Retinal pigment epithelial cell (primary cell): ENCODE measurements around the gene PGAP6.
A peak's percentile ranks its signal among the peaks of the same experiment; 100 is the strongest.

Experiments used
- DNase-seq: peaks from one replicate; pipeline ENCODE4 v3.0.0-alpha.2; 2010; ENCODE audit warnings: low read depth
- H3K4me3 ChIP-seq: 2 replicates; pipeline ENCODE4 v1.5.1; 2011; ENCODE audit warnings: mild to moderate bottlenecking, low read length, control low read depth, moderate library complexity
- TF ChIP-seq, protein P1 (sequence below): conservative IDR thresholded peaks from 2 replicates; pipeline ENCODE4 v1.5.1; 2011; ENCODE audit warnings: low read depth, low read length, control low read depth, inconsistent platforms

Gene PGAP6

DNA sequence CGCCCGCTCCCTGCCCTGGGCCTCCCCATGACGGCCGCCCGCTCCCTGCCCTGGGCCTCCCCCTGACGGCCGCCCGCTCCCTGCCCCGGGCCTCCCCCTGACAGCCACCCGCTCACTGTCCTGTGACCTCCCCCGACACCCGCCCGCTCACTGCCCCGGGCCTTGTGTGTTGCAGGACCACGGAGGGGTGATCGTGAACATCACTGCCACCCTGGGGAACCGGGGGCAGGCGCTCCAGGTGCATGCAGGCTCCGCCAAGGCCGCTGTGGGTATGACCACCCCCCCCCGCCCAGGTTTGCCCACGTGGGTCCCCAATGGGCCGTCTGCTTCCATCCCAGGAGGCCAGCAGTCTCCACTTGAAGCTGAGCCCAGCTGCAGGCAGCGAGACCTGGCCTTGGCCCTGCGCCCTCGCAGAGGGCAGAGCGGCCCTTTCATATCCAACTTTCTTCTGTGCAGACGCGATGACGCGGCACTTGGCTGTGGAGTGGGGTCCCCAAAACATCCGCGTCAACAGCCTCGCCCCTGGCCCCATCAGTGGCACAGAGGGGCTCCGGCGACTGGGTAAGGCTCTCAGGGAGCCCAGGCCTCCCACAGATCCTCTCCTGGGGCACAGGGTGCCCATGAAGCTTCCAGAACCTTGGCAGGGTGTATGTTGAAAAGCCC, 28.9 kb upstream of the PGAP6 start:
- TF ChIP-seq, protein P1, sequence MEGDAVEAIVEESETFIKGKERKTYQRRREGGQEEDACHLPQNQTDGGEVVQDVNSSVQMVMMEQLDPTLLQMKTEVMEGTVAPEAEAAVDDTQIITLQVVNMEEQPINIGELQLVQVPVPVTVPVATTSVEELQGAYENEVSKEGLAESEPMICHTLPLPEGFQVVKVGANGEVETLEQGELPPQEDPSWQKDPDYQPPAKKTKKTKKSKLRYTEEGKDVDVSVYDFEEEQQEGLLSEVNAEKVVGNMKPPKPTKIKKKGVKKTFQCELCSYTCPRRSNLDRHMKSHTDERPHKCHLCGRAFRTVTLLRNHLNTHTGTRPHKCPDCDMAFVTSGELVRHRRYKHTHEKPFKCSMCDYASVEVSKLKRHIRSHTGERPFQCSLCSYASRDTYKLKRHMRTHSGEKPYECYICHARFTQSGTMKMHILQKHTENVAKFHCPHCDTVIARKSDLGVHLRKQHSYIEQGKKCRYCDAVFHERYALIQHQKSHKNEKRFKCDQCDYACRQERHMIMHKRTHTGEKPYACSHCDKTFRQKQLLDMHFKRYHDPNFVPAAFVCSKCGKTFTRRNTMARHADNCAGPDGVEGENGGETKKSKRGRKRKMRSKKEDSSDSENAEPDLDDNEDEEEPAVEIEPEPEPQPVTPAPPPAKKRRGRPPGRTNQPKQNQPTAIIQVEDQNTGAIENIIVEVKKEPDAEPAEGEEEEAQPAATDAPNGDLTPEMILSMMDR: no peak
- H3K4me3 ChIP-seq: no peak overlapping the region
- no peak for DNase-seq

DNA sequence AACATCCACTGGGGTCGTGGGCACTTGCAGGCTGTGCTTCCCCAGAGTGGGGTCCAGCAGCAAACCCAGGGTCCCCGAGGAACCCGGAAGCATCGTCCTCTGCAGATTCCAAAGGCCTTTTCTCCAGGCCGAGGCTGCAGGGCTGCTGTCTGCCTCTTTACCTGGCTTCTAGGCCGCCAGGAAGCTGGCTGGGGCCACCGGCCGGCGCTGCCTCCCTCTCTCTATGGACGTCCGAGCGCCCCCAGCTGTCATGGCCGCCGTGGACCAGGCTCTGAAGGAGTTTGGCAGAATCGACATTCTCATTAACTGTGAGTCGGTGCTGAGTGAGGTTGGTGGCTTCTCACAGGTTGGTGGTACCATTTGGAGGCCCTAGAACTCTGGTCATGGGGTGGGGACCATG, 25.5 kb upstream of the PGAP6 start:
- no peak for DNase-seq
- TF ChIP-seq, protein P1: no peak
- no peak overlapping the region for H3K4me3 ChIP-seq

DNA sequence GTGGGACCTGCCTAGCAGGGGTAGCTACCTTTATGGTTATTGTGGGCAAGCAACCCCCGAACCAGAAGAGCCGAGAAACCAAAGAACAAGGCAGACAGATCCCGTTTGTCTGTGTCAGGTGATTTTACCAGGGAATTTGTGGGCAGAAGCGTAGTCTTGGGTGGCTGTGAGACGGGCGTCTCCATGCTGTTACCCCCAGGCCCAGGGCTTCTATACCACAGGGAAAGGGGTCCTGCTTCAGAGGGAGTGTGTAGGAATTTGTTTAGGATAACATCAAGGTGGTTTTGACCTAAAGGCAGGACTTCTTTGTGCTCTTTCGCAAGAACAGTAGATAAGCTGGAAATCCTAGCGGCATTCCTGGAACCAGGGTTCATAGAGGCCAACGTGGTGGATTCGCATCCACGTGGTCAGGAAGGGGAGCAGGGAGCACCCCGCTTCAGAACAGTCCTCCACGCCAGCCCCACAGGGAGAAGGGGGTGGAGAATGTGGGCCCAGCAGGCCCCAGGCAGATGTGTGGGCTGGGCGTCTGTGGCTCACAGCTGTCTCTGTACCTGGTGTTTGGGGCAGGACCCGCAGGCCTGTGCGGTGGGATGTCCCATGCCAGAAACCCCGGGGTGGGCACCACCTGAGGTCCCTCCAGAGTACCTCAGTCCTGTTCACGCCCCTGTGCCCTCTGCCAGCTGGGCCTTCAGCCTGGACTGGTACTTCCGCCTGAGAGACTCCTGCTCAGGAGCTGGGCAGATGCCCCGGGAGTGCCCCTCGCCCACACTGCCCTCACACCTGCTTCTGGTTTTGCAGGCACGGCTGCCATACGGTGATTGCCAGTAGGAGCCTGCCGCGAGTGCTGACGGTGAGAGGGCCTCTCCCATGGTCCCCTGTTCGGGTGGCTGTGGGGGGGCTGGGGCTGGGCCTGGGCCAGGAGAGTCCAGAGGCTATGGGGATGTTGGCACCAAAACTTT, 24.0 kb upstream of the PGAP6 start:
- no peak for DNase-seq
- H3K4me3 ChIP-seq: no peak overlapping the region
- TF ChIP-seq, protein P1: no peak

DNA sequence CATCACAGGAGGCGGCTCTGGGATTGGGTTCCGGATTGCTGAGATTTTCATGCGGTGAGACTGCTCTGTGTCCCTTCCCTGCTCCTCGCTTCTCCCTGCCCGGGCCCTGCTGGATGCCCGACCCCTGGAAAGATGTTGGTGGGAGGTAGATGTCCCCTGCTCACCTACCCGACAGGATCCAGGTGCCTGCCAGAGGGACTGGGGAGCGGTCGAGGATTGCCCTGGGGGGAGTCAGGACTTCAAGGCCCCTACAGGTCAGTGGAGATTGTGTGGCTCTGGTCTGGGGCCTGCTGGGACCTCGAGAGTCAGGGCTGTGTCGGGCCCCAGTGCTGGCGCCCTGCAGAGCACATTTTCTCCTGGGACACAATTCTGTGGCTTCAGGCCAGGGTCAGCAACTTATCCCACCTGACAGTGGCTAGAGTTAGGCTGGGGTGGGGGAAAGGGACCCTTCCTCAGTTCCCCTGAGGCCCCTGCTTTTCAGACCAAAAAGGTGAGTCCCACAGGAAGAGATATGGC, 23.3 kb upstream of the PGAP6 start:
- no peak for DNase-seq
- TF ChIP-seq, protein P1: no peak

DNA sequence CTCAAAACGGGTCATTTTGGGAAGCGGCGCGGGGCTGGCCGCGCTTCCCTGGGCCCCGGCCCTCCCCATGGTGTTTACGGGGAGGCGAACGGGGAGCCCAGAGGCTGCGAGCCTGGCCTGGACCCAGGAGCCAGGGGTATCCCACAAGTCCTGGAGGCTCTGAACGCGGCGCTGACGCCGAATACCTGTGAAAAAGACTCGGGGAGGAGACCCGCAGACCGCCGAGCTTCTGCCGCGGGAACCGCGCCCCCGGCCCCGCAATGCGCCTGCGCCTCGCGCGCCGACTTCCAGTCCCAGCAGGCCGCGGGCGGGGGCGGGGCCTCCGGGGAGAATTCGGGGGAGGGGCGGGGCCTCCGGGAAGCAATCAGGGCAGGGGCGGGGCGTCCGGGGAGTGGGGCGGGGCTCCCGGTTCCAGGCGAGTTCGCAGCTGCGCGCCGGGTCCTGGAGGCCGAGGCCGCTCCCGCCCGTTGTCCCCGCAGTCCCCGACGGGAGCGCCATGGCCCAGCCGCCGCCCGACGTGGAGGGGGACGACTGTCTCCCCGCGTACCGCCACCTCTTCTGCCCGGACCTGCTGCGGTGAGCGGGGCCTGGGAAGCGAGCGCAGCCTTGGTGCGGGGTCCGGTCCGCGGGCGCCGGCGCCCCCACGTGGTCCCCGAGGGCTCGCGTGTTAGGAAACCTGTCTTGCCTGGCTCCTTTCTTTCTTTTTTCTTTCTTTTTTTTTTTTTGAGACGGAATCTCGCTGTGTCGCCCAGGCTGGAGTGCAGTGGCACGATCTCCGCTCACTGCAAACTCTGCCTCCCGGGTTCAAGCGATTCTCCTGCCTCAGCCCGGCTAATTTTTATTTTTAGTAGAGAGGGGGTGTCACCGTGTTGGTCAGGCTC, 19.9 kb upstream of the PGAP6 start, which contains the start of gene DECR2:
TSS of gene DECR2 (plus strand) at position 418 of the 881 bp plus-strand sequence. CDS start at position 497, 79 bp downstream.
- no peak for DNase-seq
- TF ChIP-seq, protein P1: peak; percentile 42

More for the DNA sequence above, 23.3 kb upstream of the PGAP6 start:
- no peak overlapping the region for H3K4me3 ChIP-seq

DNA sequence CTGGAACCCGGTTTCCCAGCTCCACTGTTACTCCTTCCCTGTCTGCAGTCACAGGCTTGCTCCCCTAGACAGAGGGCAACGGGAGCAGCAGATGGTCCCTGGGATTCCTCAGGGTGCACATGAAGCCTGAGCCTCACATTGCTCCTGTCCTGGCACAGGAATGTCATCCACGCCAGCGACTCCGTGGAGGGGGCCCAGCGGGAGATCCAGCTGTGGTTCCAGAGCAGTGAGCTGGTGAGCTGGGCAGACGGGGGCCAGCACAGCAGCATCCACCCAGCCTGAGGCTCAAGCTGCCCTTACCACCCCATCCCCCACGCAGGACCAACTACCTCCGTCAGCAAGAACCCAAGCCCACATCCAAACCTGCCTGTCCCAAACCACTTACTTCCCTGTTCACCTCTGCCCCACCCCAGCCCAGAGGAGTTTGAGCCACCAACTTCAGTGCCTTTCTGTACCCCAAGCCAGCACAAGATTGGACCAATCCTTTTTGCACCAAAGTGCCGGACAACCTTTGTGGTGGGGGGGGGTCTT, 18.3 kb upstream of the PGAP6 start:
- TF ChIP-seq, protein P1: no peak
- DNase-seq: no peak
- no peak overlapping the region for H3K4me3 ChIP-seq

More for the DNA sequence above, 19.9 kb upstream of the PGAP6 start, which contains the start of gene DECR2:
- H3K4me3 ChIP-seq: peak within 1 kb of the TSS; percentile 81
